Loucy (cell line): ENCODE results near the gene RNF224.

Experiments
- H2AFZ ChIP-seq: fragments of 200-600 bp; sonication (generic); 2 replicates; pipeline ENCODE4 v1.6.0; 2016; ENCODE audit warnings: antibody characterized with exemption, mild to moderate bottlenecking, low read length, moderate library complexity
- H3F3A ChIP-seq: fragments of 200-600 bp; 2 replicates; pipeline ENCODE4 v1.6.0; 2016; ENCODE audit warnings: antibody characterized with exemption, low read depth, mild to moderate bottlenecking
- H3K27me3 ChIP-seq: fragments of 200-600 bp; sonication (generic); 2 replicates; pipeline ENCODE4 v1.6.1; 2014; ENCODE audit warnings: low read length, mild to moderate bottlenecking; ENCODE audit not compliant: insufficient read depth, poor library complexity, severe bottlenecking
- H3K36me3 ChIP-seq: fragments of 200-600 bp; sonication (generic); 2 replicates; pipeline ENCODE4 v1.6.1; 2016; ENCODE audit warnings: low read length; ENCODE audit not compliant: insufficient read depth
- H3K4me1 ChIP-seq: fragments of 200-600 bp; sonication (generic); 2 replicates; pipeline ENCODE4 v1.5.1; 2014; ENCODE audit warnings: low read length, mild to moderate bottlenecking; ENCODE audit not compliant: insufficient read depth, poor library complexity, severe bottlenecking
- H3K4me2 ChIP-seq: fragments of 200-600 bp; sonication (generic); 2 replicates; pipeline ENCODE4 v1.6.0; 2014; ENCODE audit warnings: antibody characterized with exemption, low read length, low read depth, mild to moderate bottlenecking; ENCODE audit not compliant: poor library complexity, severe bottlenecking
- H3K4me3 ChIP-seq: fragments of 200-600 bp; sonication (generic); 2 replicates; pipeline ENCODE4 v1.5.1; 2014; ENCODE audit warnings: low read length, mild to moderate bottlenecking, mixed read lengths; ENCODE audit not compliant: poor library complexity, severe bottlenecking
- H3K79me2 ChIP-seq: fragments of 200-600 bp; sonication (generic); 2 replicates; pipeline ENCODE4 v1.6.1; 2014; ENCODE audit warnings: low read length; ENCODE audit not compliant: insufficient read depth
- H3K9ac ChIP-seq: fragments of 200-600 bp; sonication (generic); 2 replicates; pipeline ENCODE4 v1.6.0; 2014; ENCODE audit warnings: mild to moderate bottlenecking, low read depth, low read length, moderate library complexity; ENCODE audit not compliant: poor library complexity, severe bottlenecking
- H3K9me2 ChIP-seq: fragments of 200-600 bp; sonication (generic); replicated peaks from 2 replicates; pipeline ENCODE4 v1.6.1; 2016; ENCODE audit warnings: low read depth, low read length, mixed read lengths
- H3K9me3 ChIP-seq: fragments of 200-600 bp; sonication (generic); 2 replicates; pipeline ENCODE4 v1.6.1; 2014; ENCODE audit warnings: mild to moderate bottlenecking, antibody characterized with exemption, low read length, low read depth; ENCODE audit not compliant: insufficient read depth
- H4K20me1 ChIP-seq: fragments of 200-600 bp; sonication (generic); 2 replicates; pipeline ENCODE4 v1.6.0; 2014; ENCODE audit warnings: antibody characterized with exemption, low read length, mild to moderate bottlenecking; ENCODE audit not compliant: insufficient read depth, poor library complexity, severe bottlenecking
- EZH2phosphoT487 ChIP-seq: fragments of 200-600 bp; IDR thresholded peaks from 2 replicates; pipeline ENCODE4 v1.6.1; 2018; ENCODE audit warnings: antibody characterized with exemption, mild to moderate bottlenecking, moderate library complexity, borderline replicate concordance
- TF ChIP-seq, protein P1 (sequence below): fragments of 200-600 bp; sonication (generic); conservative IDR thresholded peaks from 2 replicates; pipeline ENCODE4 v1.5.1; 2014; ENCODE audit warnings: mild to moderate bottlenecking, antibody characterized with exemption, low read length

RNF224 gene

DNA sequence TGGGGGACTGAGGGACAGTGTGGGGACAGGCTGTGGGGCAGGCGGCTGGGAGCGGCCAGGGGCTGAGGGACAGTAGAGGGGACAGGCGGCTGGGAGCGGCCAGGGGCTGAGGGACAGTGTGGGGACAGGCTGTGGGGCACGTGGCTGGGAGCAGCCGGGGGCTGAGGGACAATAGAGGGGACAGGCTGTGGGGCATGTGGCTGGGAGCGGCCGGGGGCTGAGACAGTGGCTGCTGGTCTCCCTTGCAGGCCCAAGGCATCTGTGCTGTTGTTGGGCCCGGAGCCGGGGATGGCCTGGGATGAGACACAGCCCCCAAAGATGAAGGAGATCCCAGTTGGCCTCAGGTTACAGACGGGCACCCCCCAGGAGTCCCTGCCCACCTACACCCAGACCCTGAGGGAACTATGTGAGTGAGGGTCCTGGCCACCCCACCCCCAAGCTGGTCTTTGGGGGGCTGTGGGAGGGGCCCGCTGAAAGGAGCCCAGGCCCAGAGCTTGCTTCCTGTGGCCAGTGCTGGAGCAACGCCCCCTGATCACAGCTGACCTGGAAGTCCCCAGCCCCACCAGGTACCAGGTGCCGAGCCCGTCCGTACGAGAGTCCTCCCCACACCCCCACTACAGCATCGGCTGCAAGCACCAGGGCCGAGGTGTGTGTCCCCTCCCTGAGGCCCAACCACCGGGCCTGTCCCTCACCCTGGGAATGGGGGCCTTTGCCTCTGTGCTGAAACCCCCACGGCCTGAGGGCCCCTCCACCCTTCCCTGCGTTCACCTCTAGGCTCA, 24.4 kb downstream of the RNF224 start:
- TF ChIP-seq, protein P1, sequence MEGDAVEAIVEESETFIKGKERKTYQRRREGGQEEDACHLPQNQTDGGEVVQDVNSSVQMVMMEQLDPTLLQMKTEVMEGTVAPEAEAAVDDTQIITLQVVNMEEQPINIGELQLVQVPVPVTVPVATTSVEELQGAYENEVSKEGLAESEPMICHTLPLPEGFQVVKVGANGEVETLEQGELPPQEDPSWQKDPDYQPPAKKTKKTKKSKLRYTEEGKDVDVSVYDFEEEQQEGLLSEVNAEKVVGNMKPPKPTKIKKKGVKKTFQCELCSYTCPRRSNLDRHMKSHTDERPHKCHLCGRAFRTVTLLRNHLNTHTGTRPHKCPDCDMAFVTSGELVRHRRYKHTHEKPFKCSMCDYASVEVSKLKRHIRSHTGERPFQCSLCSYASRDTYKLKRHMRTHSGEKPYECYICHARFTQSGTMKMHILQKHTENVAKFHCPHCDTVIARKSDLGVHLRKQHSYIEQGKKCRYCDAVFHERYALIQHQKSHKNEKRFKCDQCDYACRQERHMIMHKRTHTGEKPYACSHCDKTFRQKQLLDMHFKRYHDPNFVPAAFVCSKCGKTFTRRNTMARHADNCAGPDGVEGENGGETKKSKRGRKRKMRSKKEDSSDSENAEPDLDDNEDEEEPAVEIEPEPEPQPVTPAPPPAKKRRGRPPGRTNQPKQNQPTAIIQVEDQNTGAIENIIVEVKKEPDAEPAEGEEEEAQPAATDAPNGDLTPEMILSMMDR, result no peak
- TF ChIP-seq EZH2phosphoT487, result no peak
- no peaks in the 10 kb centered on the region for H3K9me2 ChIP-seq
- no peak overlapping the region for H3K4me2 ChIP-seq
- H4K20me1 ChIP-seq, result peaks cover 12% of the 10 kb centered on the region
- peaks cover 25% of the 10 kb centered on the region for H3K79me2 ChIP-seq
- no peaks in the 10 kb centered on the region for H3F3A ChIP-seq
- no peak overlapping the region for H2AFZ ChIP-seq
- H3K36me3 ChIP-seq, result no peaks in the 10 kb centered on the region
- peaks cover 26% of the 10 kb centered on the region for H3K4me1 ChIP-seq
- H3K4me3 ChIP-seq, result no peak overlapping the region
- H3K9me3 ChIP-seq, result no peaks in the 10 kb centered on the region
- no peak overlapping the region for H3K9ac ChIP-seq
- H3K27me3 ChIP-seq, result peaks cover 4% of the 10 kb centered on the region

DNA sequence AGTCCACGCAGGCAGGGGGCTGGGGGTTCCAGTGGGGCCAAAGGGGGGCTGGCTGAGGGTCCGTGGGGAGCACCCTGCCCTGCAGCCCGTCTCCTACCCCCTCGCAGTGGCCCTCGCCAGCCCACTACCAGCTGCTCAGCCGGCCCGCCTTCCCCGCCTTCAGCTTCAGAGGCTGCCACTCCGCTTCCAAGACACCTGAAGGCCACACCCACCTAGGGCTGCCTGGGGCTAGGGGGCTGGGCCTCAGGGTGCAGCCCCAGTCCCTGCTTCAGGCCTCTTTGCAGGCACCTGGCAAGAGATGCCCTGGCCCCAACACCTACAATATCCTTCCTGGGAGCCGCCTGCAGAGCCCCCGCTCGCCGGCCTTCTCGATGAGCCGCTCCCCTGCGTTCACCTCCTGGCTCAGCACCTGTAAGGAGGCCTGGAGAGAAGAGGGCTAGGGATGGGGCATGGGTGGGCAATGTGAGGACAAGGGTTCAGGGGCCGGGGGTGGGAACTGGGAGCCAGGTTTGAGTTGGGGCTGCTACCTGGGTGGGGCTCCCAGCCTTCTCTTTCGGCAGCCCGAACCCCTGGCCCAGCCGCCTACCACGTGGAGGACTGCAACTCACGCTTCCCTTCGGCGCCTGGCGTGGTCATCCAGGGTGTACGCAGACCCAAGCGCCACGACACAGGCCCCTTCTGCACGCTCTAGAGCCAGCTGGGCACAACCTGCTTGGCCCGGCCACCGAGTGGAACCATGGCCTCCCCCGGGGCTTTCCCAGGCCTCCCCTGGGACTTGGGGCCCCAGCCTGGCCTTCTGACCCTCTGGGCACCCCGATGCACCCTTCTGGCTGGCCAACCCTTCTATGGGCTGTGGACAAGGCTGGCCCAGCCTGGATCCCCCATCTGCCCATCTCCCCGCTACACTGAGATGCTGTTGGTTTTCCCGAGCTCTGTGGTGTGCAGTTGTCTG, 25.5 kb downstream of the RNF224 start:
- H3F3A ChIP-seq, result no peaks in the 10 kb centered on the region
- H3K4me2 ChIP-seq, result peak overlapping the region; percentile 97
- H4K20me1 ChIP-seq, result peaks cover 15% of the 10 kb centered on the region
- peaks cover 30% of the 10 kb centered on the region for H3K79me2 ChIP-seq
- peaks cover 4% of the 10 kb centered on the region for H3K27me3 ChIP-seq
- TF ChIP-seq, protein P1, result no peak
- no peak for TF ChIP-seq EZH2phosphoT487
- H3K9ac ChIP-seq, result no peak overlapping the region
- H3K4me3 ChIP-seq, result no peak overlapping the region
- no peaks in the 10 kb centered on the region for H3K36me3 ChIP-seq
- H2AFZ ChIP-seq, result no peak overlapping the region
- no peaks in the 10 kb centered on the region for H3K9me2 ChIP-seq
- H3K9me3 ChIP-seq, result no peaks in the 10 kb centered on the region
- peaks cover 30% of the 10 kb centered on the region for H3K4me1 ChIP-seq

DNA sequence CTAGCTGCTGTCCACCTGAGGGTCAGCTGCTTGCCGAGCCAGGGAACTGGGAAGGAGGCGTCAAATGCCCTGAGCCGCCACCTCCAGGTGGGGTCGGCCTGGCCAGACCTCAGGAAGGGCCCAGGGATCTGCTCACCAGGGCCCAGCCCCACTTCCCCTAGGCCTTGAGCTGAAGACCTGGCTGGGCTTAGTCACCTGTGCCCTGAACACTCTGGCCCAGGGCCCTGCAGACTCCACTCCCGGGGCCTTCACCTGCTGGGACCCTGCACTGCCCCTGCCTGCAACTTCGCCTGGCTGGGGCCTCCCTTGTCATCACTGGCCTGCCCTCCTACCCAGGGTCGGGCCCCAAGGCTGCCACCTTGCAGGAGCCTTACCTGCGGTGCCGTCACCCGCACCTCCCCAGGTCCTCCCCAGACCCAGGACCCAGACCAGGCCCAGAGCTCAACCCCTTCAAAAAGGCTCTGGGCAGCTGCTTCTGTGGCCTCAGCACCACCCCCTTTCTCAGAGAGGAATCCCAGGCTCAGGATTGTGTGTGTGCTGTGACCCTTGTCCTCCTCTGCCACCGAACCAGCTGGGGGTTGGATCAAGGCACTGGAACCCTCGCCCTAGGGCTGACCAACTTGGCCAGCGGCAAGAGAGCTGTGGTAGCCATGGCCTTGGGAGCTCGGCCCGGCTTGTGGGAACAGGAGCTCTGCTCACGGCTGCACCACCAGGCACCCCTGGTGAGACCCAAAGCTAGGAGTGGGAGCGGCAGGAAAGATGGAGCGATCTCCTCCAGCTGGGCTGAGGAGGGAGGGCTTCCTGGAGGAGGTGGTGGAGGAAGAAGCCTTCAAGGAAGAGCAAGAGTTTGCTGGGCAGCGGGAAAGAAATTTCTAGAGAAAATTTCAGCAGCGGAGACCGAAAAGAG, 26.7 kb downstream of the RNF224 start:
- Histone ChIP-seq H3K79me2 (peaks cover 36% of the 10 kb centered on the region), H3K9me2 (no peaks in the 10 kb centered on the region), H3K4me3 (peak overlapping the region; percentile 91), H3F3A (no peaks in the 10 kb centered on the region), H3K36me3 (no peaks in the 10 kb centered on the region), H2AFZ (peak overlapping the region; percentile 92), H3K9ac (peak overlapping the region; percentile 94), H3K4me2 (peak overlapping the region; percentile 97), H3K4me1 (peaks cover 31% of the 10 kb centered on the region), H3K9me3 (no peaks in the 10 kb centered on the region), H3K27me3 (peaks cover 4% of the 10 kb centered on the region), H4K20me1 (peaks cover 18% of the 10 kb centered on the region)
- no peak for TF ChIP-seq EZH2phosphoT487
- TF ChIP-seq, protein P1, result no peak
